Right atrium auricular region (tissue), 2 donors: ENCODE results near the gene LRTM1. TPM values are rescaled to one million over a fixed set of nuclear protein-coding genes. Genes with fewer than 3 reads are reported as not detected.

Source experiments
- DNase-seq: peaks from one replicate; pipeline ENCODE4 v3.0.0-alpha.2; 2019; ENCODE audit warnings: low spot score
- H3K27ac ChIP-seq, 2 donors: fragments of 200-600 bp; sonication (generic); 1 replicate in 1 of 2; 2 replicates in 1 of 2; pipeline ENCODE4 v1.5.1; 2016 to 2019
- H3K27me3 ChIP-seq, 2 donors: fragments of 200-600 bp; sonication (generic); one replicate each; pipeline versions ENCODE4 v1.5.1 to v1.6.0; 2017 to 2019
- H3K36me3 ChIP-seq: fragments of 200-600 bp; sonication (generic); one replicate; pipeline ENCODE4 v1.5.1; 2016
- H3K4me1 ChIP-seq, 2 donors: fragments of 200-600 bp; sonication (generic); one replicate each; pipeline versions ENCODE4 v1.5.1 to v1.6.0; 2017 to 2019
- H3K4me3 ChIP-seq, 2 donors: fragments of 200-600 bp; sonication (generic); 1 replicate in 1 of 2; 2 replicates in 1 of 2; pipeline ENCODE4 v1.5.1; 2017 to 2019; ENCODE audit warnings: mild to moderate bottlenecking in 1 of 2, moderate library complexity in 1 of 2
- H3K9me3 ChIP-seq, 2 donors: fragments of 200-600 bp; sonication (generic); one replicate each; pipeline ENCODE4 v1.5.1; 2019
- CTCF ChIP-seq, 2 donors: fragments of 200-600 bp; sonication (generic); IDR thresholded peaks; one replicate each; pipeline ENCODE4 v1.5.1; 2019; ENCODE audit warnings: antibody characterized with exemption in 2 of 2
- total RNA-seq, 2 donors: library from RNA; depleted of rRNA; stranded (reverse); fragments of >200 nt; gene quantifications; one replicate each; pipeline ENCODE4 v1.1.0, GENCODE V29; 2016

Gene LRTM1
- total RNA-seq, 2 donors from 2014 or later, result not detected

- Histone ChIP-seq H3K4me1 (no peaks in the 10 kb centered on the region), H3K9me3 (no peaks in the 10 kb centered on the region), H3K4me3 (no peak overlapping the region), H3K27ac (no peak overlapping the region), H3K27me3 (no peaks in the 10 kb centered on the region), H3K36me3 (no peaks in the 10 kb centered on the region)
- TF ChIP-seq CTCF (IDR thresholded peaks at IDR 0.05), result no peak
- DNase-seq, result no peak
Observed at GRCh38 chr3:54918516-54918915, 9.3 kb downstream of the LRTM1 start.

- no peak for TF ChIP-seq CTCF (IDR thresholded peaks at IDR 0.05)
- no peak for DNase-seq
- Histone ChIP-seq H3K9me3 (no peaks in the 10 kb centered on the region), H3K36me3 (no peaks in the 10 kb centered on the region), H3K4me3 (no peak overlapping the region), H3K4me1 (no peaks in the 10 kb centered on the region), H3K27ac (no peak overlapping the region), H3K27me3 (no peaks in the 10 kb centered on the region)
Observed at GRCh38 chr3:54917862-54918261, 10.0 kb downstream of the LRTM1 start.

GRCh38 chr3:54917174-54917573 is 10.7 kb downstream of the LRTM1 start:
- H3K9me3 ChIP-seq, result no peaks in the 10 kb centered on the region
- DNase-seq, result no peak
- H3K27ac ChIP-seq, result no peak overlapping the region
- TF ChIP-seq CTCF (IDR thresholded peaks at IDR 0.05), result no peak
- H3K36me3 ChIP-seq, result no peaks in the 10 kb centered on the region
- no peak overlapping the region for H3K4me3 ChIP-seq
- H3K27me3 ChIP-seq, result no peaks in the 10 kb centered on the region
- no peaks in the 10 kb centered on the region for H3K4me1 ChIP-seq

- Histone ChIP-seq H3K36me3 (peaks cover 2% of the 10 kb centered on the region), H3K27me3 (no peaks in the 10 kb centered on the region), H3K4me1 (no peaks in the 10 kb centered on the region), H3K27ac (no peak overlapping the region), H3K4me3 (no peak overlapping the region), H3K9me3 (peaks cover 0 to 3% of the 10 kb centered on the region in 2 donors)
- no peak for DNase-seq
- TF ChIP-seq CTCF (IDR thresholded peaks at IDR 0.05), result no peak
Observed at GRCh38 chr3:54916732-54917131, 11.1 kb downstream of the LRTM1 start.

- H3K27me3 ChIP-seq, result no peaks in the 10 kb centered on the region
- H3K36me3 ChIP-seq, result peaks cover 6% of the 10 kb centered on the region
- no peak for DNase-seq
- H3K4me3 ChIP-seq, result no peak overlapping the region
- no peaks in the 10 kb centered on the region for H3K4me1 ChIP-seq
- TF ChIP-seq CTCF (IDR thresholded peaks at IDR 0.05), result no peak
- H3K9me3 ChIP-seq, result peaks cover 0 to 7% of the 10 kb centered on the region in 2 donors
- H3K27ac ChIP-seq, result no peak overlapping the region
Observed at GRCh38 chr3:54915976-54916375, 11.9 kb downstream of the LRTM1 start.

GRCh38 chr3:54915181-54915580 is 12.7 kb downstream of the LRTM1 start:
- Histone ChIP-seq H3K9me3 (peaks cover 0 to 7% of the 10 kb centered on the region in 2 donors), H3K4me1 (no peaks in the 10 kb centered on the region), H3K36me3 (peaks cover 6% of the 10 kb centered on the region), H3K4me3 (no peak overlapping the region), H3K27me3 (no peaks in the 10 kb centered on the region), H3K27ac (no peak overlapping the region)
- no peak for TF ChIP-seq CTCF (IDR thresholded peaks at IDR 0.05)
- DNase-seq, result no peak
